HEK293 (cell line): ENCODE data around the gene NR2C2AP.

Source experiments
- CTCF ChIP-seq: fragments of 450-650 bp; formaldehyde crosslinking; IDR thresholded peaks from 2 replicates; pipeline ENCODE4 v1.5.1; 2016; ENCODE audit warnings: missing biosample characterization, missing genetic modification characterization
- HOXA7 ChIP-seq: sonication (generic); formaldehyde crosslinking; IDR thresholded peaks from 2 replicates; pipeline ENCODE4 v1.8.1; 2022; ENCODE audit warnings: missing genetic modification reagents, borderline replicate concordance
- PATZ1 ChIP-seq: fragments of 450-650 bp; formaldehyde crosslinking; IDR thresholded peaks from 2 replicates; pipeline ENCODE4 v1.5.1; 2016; ENCODE audit warnings: missing biosample characterization, missing genetic modification characterization
- ZBTB44 ChIP-seq: fragments of 450-650 bp; IDR thresholded peaks from 2 replicates; pipeline ENCODE4 v1.5.1; 2018; ENCODE audit warnings: missing biosample characterization, mild to moderate bottlenecking, missing genetic modification characterization
- ZNF248 ChIP-seq: fragments of 450-650 bp; formaldehyde crosslinking; IDR thresholded peaks from 2 replicates; pipeline ENCODE4 v1.5.1; 2017; ENCODE audit warnings: missing biosample characterization, missing genetic modification characterization
- ZNF311 ChIP-seq: fragments of 450-650 bp; formaldehyde crosslinking; IDR thresholded peaks from 2 replicates; pipeline ENCODE4 v1.5.1; 2017; ENCODE audit warnings: missing biosample characterization, missing genetic modification characterization, borderline replicate concordance
- ZNF37A ChIP-seq: fragments of 450-650 bp; IDR thresholded peaks from 2 replicates; pipeline ENCODE4 v1.5.1; 2018; ENCODE audit warnings: missing biosample characterization, missing genetic modification characterization
- ZNF670 ChIP-seq: fragments of 450-650 bp; formaldehyde crosslinking; IDR thresholded peaks from 2 replicates; pipeline ENCODE4 v1.5.1; 2016; ENCODE audit warnings: missing biosample characterization, missing genetic modification characterization, low read depth

DNA sequence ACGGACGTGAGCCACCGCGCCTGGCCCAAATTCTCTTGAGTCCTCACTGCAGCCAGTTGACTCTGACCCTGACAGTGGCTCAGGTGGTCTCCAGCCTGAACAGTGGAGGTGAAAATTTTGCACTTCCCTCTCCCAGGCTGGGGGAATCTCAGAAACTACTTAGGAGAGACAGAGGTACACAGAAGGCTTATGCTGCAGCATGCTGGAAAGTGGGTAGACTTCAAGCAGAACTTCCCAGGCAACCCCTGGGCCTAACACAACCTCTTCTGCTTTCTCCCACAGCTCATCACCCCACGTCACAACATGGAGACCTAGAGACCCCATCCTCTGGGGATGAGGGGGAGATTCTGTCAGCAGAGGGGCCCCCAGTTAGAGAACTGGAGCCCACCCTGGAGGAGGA, 23.0 kb upstream of the NR2C2AP start:
- TF ChIP-seq CTCF (tag by site-specific recombination) = no peak
- TF ChIP-seq PATZ1 = no peak
- TF ChIP-seq ZNF670 (tag by site-specific recombination) = no peak
- no peak for TF ChIP-seq HOXA7 (CRISPR knock-in tag)
- TF ChIP-seq ZBTB44 = no peak
- TF ChIP-seq ZNF37A (tag by site-specific recombination) = no peak
- TF ChIP-seq ZNF248 = no peak
- no peak for TF ChIP-seq ZNF311 (tag by site-specific recombination)
